Testis (tissue), 2 donors: ENCODE measurements around the gene ARRDC2.

ENCODE experiments used
- POLR2A ChIP-seq: fragments of 450-650 bp; IDR thresholded peaks from one replicate; pipeline ENCODE4 v1.6.1; 2017; ENCODE audit warnings: antibody characterized with exemption, mild to moderate bottlenecking, moderate library complexity
- TF ChIP-seq, protein P1 (sequence below), 3 experiments: fragments of 450-650 bp in 2 of 3; fragments of 200-600 bp in 1 of 3; sonication (generic) in 1 of 3; IDR thresholded peaks; one replicate each; pipeline ENCODE4 v1.5.1; 2016 to 2019; ENCODE audit warnings: antibody characterized with exemption in 3 of 3, mild to moderate bottlenecking in 2 of 3, moderate library complexity in 1 of 3

DNA sequence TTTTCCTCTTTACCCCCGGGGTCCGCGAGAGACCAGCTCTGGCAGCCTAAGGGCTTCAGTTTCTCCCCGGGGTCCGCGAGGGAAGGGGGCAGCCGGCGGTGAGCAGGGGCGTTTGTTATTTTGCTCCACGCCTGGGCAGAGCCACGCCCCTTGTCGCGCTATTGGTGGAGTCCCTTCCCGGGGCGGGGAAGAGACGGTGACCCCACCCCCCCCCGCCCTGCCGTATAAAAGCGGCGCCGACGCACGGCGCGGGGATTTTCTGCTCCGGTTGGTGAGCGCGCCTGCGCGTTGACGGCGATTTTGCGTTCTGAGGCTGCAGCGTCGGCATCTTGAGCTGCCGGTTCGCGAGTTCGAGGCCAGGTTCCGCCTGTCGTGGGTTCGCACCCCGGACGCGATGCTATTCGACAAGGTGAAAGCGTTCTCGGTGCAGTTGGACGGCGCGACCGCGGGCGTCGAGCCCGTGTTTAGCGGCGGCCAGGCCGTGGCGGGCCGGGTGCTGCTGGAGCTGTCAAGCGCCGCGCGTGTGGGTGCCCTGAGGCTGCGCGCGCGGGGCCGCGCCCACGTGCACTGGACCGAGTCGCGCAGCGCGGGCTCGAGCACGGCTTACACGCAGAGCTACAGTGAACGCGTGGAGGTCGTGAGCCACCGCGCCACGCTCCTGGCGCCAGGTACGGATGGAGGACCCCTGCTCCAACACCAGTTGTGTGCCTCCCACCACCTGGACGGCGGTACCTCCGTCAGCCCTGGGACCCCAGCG lies at the start of gene ARRDC2:
- TF ChIP-seq, protein P1, sequence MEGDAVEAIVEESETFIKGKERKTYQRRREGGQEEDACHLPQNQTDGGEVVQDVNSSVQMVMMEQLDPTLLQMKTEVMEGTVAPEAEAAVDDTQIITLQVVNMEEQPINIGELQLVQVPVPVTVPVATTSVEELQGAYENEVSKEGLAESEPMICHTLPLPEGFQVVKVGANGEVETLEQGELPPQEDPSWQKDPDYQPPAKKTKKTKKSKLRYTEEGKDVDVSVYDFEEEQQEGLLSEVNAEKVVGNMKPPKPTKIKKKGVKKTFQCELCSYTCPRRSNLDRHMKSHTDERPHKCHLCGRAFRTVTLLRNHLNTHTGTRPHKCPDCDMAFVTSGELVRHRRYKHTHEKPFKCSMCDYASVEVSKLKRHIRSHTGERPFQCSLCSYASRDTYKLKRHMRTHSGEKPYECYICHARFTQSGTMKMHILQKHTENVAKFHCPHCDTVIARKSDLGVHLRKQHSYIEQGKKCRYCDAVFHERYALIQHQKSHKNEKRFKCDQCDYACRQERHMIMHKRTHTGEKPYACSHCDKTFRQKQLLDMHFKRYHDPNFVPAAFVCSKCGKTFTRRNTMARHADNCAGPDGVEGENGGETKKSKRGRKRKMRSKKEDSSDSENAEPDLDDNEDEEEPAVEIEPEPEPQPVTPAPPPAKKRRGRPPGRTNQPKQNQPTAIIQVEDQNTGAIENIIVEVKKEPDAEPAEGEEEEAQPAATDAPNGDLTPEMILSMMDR (IDR thresholded peaks at IDR 0.05): no peak
- TF ChIP-seq POLR2A: peak; percentile 8
